A549 (cell line): ENCODE measurements around the gene PLOD3.

Experiments used
- BHLHE40 ChIP-seq: IDR thresholded peaks from 2 replicates; pipeline ENCODE4 v1.6.1; 2012; ENCODE audit warnings: low read depth, low read length, inconsistent platforms
- CBX8 ChIP-seq: fragments of 200-600 bp; sonication (generic); IDR thresholded peaks from 2 replicates; pipeline ENCODE4 v1.6.1; 2016
- CTCF ChIP-seq: fragments of >200 bp; sonication (Bioruptor Twin); formaldehyde crosslinking; IDR thresholded peaks from 3 replicates; pipeline ENCODE4 v1.5.1; 2016
- E2F6 ChIP-seq: IDR thresholded peaks from 2 replicates; pipeline ENCODE4 v1.6.1; 2012; ENCODE audit warnings: low read depth, borderline replicate concordance
- ELK1 ChIP-seq: fragments of 150-350 bp; IDR thresholded peaks from 2 replicates; pipeline ENCODE4 v1.6.1; 2014; ENCODE audit warnings: low read depth, mild to moderate bottlenecking, low read length
- FOSL2 ChIP-seq, 2 experiments: fragments of 450-650 bp in 1 of 2; fragments of >200 bp in 1 of 2; sonication (Bioruptor Twin) in 1 of 2; formaldehyde crosslinking; IDR thresholded peaks; 2 replicates each; pipeline versions ENCODE4 v1.5.0 to v1.6.1; 2016 to 2020; ENCODE audit warnings: mild to moderate bottlenecking in 1 of 2, moderate library complexity in 1 of 2
- JUN ChIP-seq, 2 experiments: fragments of >200 bp; sonication (Bioruptor Twin); formaldehyde crosslinking; IDR thresholded peaks; 2 replicates in 1 of 2; 3 replicates in 1 of 2; pipeline ENCODE4 v1.6.1; 2016 to 2017
- KDM1A ChIP-seq: fragments of 200-600 bp; sonication (generic); IDR thresholded peaks from 2 replicates; pipeline ENCODE4 v1.6.1; 2016; ENCODE audit warnings: low read depth, mild to moderate bottlenecking
- MAFK ChIP-seq: fragments of 450-650 bp; IDR thresholded peaks from 2 replicates; pipeline ENCODE4 v1.6.1; 2014; ENCODE audit not compliant: partially characterized antibody
- MAZ ChIP-seq: fragments of 150-350 bp; IDR thresholded peaks from 2 replicates; pipeline ENCODE4 v1.6.1; 2014; ENCODE audit warnings: antibody characterized with exemption, low read depth, low read length, borderline replicate concordance
- POLR2A ChIP-seq: IDR thresholded peaks from 2 replicates; pipeline ENCODE4 v1.6.1; 2012; ENCODE audit warnings: mild to moderate bottlenecking, low read length
- SREBF2 ChIP-seq: fragments of 450-650 bp; IDR thresholded peaks from 2 replicates; pipeline ENCODE4 v1.6.1; 2014; ENCODE audit warnings: mild to moderate bottlenecking, moderate library complexity
- USF2 ChIP-seq: fragments of 450-650 bp; IDR thresholded peaks from 2 replicates; pipeline ENCODE4 v1.6.1; 2014; ENCODE audit warnings: antibody characterized with exemption

GRCh38 chr7:101234636-101235035 lies 17.3 kb upstream of the PLOD3 start:
- TF ChIP-seq E2F6 (no peak), FOSL2 (IDR thresholded peaks at IDR 0.05) (no peak), FOSL2 (CRISPR knock-in tag; IDR thresholded peaks at IDR 0.05) (no peak), CTCF (no peak), POLR2A (no peak), SREBF2 (no peak), ELK1 (no peak), JUN (IDR thresholded peaks at IDR 0.05) (no peak), KDM1A (no peak), MAFK (no peak), USF2 (no peak), MAZ (no peak), CBX8 (no peak), BHLHE40 (no peak)
